Peyer's patch (tissue), 4 donors: Measurements from ENCODE around the gene POP4. TPM values are rescaled to one million over a fixed set of nuclear protein-coding genes. Genes with fewer than 3 reads are reported as not detected.

Source experiments
- DNase-seq, 3 donors: peaks; one replicate each; pipeline ENCODE4 v3.0.0-alpha.2; 2017 to 2019
- H3K27ac ChIP-seq, 4 donors: fragments of 200-600 bp; sonication (generic); one replicate each; pipeline ENCODE4 v1.5.1; 2016 to 2019
- H3K27me3 ChIP-seq, 2 donors: fragments of 200-600 bp; sonication (generic); one replicate each; pipeline ENCODE4 v1.5.1; 2019
- H3K36me3 ChIP-seq, 3 donors: fragments of 200-600 bp; sonication (generic); one replicate each; pipeline ENCODE4 v1.5.1; 2016 to 2019
- H3K4me1 ChIP-seq, 4 donors: fragments of 200-600 bp; sonication (generic); one replicate each; pipeline ENCODE4 v1.5.1; 2016 to 2019
- H3K4me3 ChIP-seq, 4 donors: fragments of 200-600 bp; sonication (generic); 1 replicate in 3 of 4; 2 replicates in 1 of 4; pipeline ENCODE4 v1.5.1; 2016 to 2019; ENCODE audit warnings: mild to moderate bottlenecking in 1 of 4
- H3K9me3 ChIP-seq, 4 donors: fragments of 200-600 bp; sonication (generic); one replicate each; pipeline ENCODE4 v1.5.1; 2016 to 2019; ENCODE audit warnings: mild to moderate bottlenecking in 1 of 4
- CTCF ChIP-seq, 6 experiments: fragments of 450-650 bp in 4 of 6; fragments of 200-600 bp in 2 of 6; sonication (generic) in 1 of 6; IDR thresholded peaks; one replicate each; pipeline ENCODE4 v1.5.1; 2017 to 2019; ENCODE audit warnings: antibody characterized with exemption in 6 of 6, mild to moderate bottlenecking in 3 of 6, moderate library complexity in 1 of 6
- POLR2A ChIP-seq, 2 donors: fragments of 450-650 bp; IDR thresholded peaks; one replicate each; pipeline ENCODE4 v1.5.1; 2017; ENCODE audit warnings: antibody characterized with exemption in 2 of 2, mild to moderate bottlenecking in 2 of 2, moderate library complexity in 2 of 2
- total RNA-seq, 4 donors: library from RNA; depleted of rRNA; stranded (reverse); fragments of >200 nt; gene quantifications; one replicate each; pipeline ENCODE4 v1.1.0, GENCODE V29; 2016

POP4 gene
- total RNA-seq, 4 donors from 2014 or later = 43.7 to 50.9 (median 49.1) TPM

DNA sequence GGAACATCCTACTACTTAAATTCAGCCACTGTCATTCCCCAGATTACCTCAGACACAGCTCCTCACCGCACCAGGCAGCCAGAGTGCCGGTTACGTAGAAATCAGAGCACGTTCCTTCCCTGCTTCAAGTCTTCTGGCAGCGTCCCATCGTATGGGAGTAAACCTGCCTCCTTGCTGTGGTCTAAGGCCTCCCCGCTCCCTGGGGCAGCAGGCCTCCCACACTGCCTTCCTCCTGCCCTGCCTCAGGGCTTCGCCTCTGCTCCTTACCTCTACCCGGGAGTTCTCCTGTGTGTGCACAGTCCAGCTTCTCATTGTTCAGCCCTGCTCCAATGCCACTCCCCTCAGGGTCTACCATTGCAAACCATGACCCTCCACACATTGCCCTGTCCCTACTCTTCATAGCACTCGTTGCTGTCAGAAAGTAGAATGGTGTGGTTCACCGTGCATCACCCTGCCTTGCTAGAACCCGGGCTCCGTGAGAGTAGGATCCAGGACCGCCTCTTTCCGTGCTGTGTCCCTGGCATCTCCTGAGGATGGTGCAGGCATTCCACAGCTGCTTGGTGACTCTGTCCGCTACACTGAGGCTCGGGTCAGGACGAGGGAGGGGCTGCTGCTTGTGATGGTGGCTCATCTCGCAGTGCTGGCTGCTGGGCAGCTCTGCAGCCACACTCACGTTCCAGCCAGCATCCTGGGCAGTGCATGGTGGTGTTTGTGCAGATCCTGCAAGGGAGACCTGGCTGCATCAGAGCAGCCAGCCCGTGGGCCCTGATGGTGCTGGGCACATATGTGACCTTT lies 6.9 kb downstream of the POP4 start:
- no peak for TF ChIP-seq POLR2A (IDR thresholded peaks at IDR 0.05)
- no peak for TF ChIP-seq CTCF (IDR thresholded peaks at IDR 0.05)
- Histone ChIP-seq H3K27ac (no peak overlapping the region), H3K27me3 (no peaks in the 10 kb centered on the region), H3K4me1 (peaks cover 0 to 5% (median 0%) of the 10 kb centered on the region in 4 donors), H3K36me3 (peaks cover 0 to 77% (median 0%) of the 10 kb centered on the region in 3 donors), H3K9me3 (no peaks in the 10 kb centered on the region), H3K4me3 (no peak overlapping the region)
- no peak for DNase-seq

DNA sequence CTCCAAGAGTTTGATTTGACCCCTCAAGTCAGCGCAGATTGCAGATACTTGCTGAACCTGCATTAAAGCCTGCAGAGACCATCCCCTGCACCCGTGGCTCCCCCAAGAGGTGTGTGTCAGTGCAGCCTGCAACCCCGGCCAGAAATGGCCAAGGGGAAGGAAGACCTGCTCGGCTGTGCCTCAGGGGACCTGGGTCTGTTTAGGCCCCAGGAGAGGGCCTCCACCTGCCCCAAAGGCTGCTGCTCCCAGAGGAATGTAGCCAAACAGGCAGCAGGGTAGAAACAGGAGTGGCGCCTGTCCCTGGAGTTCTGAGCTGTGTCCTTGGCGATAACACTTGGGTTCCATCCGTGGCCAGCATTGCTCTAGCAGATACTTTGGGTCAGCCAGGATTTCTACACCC lies 8.0 kb downstream of the POP4 start:
- no peak for TF ChIP-seq CTCF (IDR thresholded peaks at IDR 0.05)
- no peak for TF ChIP-seq POLR2A (IDR thresholded peaks at IDR 0.05)
- H3K27me3 ChIP-seq = no peaks in the 10 kb centered on the region
- H3K4me3 ChIP-seq = no peak overlapping the region
- H3K4me1 ChIP-seq = peaks cover 0 to 5% (median 0%) of the 10 kb centered on the region in 4 donors
- no peak for DNase-seq
- peaks cover 0 to 72% (median 0%) of the 10 kb centered on the region in 3 donors for H3K36me3 ChIP-seq
- H3K9me3 ChIP-seq = no peaks in the 10 kb centered on the region
- no peak overlapping the region for H3K27ac ChIP-seq

DNA sequence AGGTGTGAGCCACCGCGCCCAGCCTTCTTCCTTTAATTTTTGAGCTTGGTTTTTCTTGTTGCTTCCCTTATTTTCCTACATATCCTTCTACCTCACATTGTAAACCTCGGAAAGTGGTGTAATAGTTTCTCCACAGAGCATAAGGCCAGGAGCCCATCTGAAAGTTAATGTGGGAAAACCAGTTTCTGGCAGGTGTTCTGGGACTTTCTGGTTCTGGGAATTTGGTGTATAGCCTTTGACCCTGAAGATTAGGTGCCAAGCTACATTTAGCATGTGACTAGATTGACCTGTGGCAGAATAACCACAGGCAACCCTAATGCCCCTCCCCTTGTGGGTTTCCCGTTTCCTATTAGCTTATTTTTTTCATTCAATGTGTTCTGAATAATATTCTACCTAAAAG lies 8.7 kb downstream of the POP4 start:
- H3K27ac ChIP-seq = no peak overlapping the region
- DNase-seq = no peak

GRCh38 chr19:29615891-29616425 lies 9.9 kb downstream of the POP4 start:
- no peak for TF ChIP-seq CTCF (IDR thresholded peaks at IDR 0.05)
- TF ChIP-seq POLR2A (IDR thresholded peaks at IDR 0.05) = no peak
- H3K27me3 ChIP-seq = no peaks in the 10 kb centered on the region
- H3K27ac ChIP-seq = no peak overlapping the region
- no peak for DNase-seq
- H3K4me3 ChIP-seq = no peak overlapping the region
- H3K4me1 ChIP-seq = peaks cover 0 to 3% (median 0%) of the 10 kb centered on the region in 4 donors
- H3K36me3 ChIP-seq = peaks cover 0 to 57% (median 0%) of the 10 kb centered on the region in 3 donors
- H3K9me3 ChIP-seq = no peaks in the 10 kb centered on the region

More for the DNA sequence above, 8.7 kb downstream of the POP4 start:
- Histone ChIP-seq H3K27me3 (no peaks in the 10 kb centered on the region), H3K4me1 (peaks cover 0 to 5% (median 0%) of the 10 kb centered on the region in 4 donors), H3K36me3 (peaks cover 0 to 64% (median 0%) of the 10 kb centered on the region in 3 donors), H3K4me3 (no peak overlapping the region), H3K9me3 (no peaks in the 10 kb centered on the region)
- no peak for TF ChIP-seq POLR2A (IDR thresholded peaks at IDR 0.05)
- no peak for TF ChIP-seq CTCF (IDR thresholded peaks at IDR 0.05)

- no peak overlapping the region for H3K27ac ChIP-seq
- H3K4me3 ChIP-seq = no peak overlapping the region
- no peak for TF ChIP-seq CTCF (IDR thresholded peaks at IDR 0.05)
- no peak for TF ChIP-seq POLR2A (IDR thresholded peaks at IDR 0.05)
- H3K9me3 ChIP-seq = no peaks in the 10 kb centered on the region
- no peaks in the 10 kb centered on the region for H3K27me3 ChIP-seq
- H3K4me1 ChIP-seq = no peaks in the 10 kb centered on the region
- DNase-seq = no peak
- peaks cover 0 to 52% (median 0%) of the 10 kb centered on the region in 3 donors for H3K36me3 ChIP-seq
Measured at GRCh38 chr19:29616541-29616940, 10.5 kb downstream of the POP4 start.
